Measurements from ENCODE around the gene ARHGAP25.

DNA sequence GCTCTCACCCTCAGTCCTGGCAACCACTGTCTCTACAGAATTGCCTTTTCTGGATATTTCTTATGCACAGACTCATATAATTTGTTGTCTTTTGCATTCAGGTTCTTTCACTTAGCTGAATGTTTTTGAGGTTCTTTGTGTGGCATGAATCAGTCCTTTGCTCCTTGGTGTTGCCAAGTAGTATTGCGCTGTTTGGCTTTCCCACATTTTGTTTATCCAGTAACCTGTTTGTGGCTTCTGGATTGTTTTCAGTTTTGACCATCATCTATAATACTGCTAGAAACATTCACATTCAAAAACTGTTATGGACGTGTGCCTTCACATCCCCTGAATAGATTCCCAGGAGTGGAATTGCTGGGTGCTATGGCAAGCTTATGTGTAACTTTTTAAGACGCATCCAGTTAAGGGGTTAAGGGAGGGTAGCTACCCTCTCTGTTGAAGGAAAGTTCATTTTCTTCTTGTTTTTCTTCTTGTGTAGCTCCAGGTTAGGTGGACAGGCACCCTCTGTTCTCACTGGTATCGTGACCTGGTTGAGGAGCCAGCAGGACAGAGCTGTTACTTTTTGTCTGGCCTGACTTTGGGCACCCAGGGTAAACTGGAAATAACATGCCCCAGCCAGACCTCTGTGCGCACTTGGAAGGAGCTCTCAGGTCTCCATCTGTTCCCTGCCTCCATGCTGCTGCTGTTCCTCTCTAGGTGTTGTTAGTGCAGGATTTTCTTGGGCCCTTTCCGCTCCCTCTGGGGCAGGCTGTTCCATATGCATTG, 29.6 kb downstream of the ARHGAP25 start:
- TF ChIP-seq, protein P1, sequence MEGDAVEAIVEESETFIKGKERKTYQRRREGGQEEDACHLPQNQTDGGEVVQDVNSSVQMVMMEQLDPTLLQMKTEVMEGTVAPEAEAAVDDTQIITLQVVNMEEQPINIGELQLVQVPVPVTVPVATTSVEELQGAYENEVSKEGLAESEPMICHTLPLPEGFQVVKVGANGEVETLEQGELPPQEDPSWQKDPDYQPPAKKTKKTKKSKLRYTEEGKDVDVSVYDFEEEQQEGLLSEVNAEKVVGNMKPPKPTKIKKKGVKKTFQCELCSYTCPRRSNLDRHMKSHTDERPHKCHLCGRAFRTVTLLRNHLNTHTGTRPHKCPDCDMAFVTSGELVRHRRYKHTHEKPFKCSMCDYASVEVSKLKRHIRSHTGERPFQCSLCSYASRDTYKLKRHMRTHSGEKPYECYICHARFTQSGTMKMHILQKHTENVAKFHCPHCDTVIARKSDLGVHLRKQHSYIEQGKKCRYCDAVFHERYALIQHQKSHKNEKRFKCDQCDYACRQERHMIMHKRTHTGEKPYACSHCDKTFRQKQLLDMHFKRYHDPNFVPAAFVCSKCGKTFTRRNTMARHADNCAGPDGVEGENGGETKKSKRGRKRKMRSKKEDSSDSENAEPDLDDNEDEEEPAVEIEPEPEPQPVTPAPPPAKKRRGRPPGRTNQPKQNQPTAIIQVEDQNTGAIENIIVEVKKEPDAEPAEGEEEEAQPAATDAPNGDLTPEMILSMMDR (IDR thresholded peaks at IDR 0.05), result no peak
- TF ChIP-seq POLR2A (IDR thresholded peaks at IDR 0.05), result no peak
